SU-DHL-6 (cell line): Measurements from ENCODE around the gene PRLR.

Source experiments
- H2AFZ ChIP-seq: fragments of 200-600 bp; sonication (generic); 2 replicates; pipeline ENCODE4 v1.6.1; 2014; ENCODE audit warnings: low read depth, mild to moderate bottlenecking, moderate library complexity, mixed read lengths, antibody characterized with exemption, low read length; ENCODE audit not compliant: severe bottlenecking
- H3F3A ChIP-seq: fragments of 200-600 bp; shearing (Covaris generic); 2 replicates; pipeline ENCODE4 v1.6.0; 2016; ENCODE audit warnings: antibody characterized with exemption, mild to moderate bottlenecking; ENCODE audit not compliant: insufficient read depth
- H3K27ac ChIP-seq: fragments of 200-600 bp; sonication (generic); 2 replicates; pipeline ENCODE4 v1.5.1; 2016; ENCODE audit warnings: low read depth, mild to moderate bottlenecking, low read length, moderate library complexity, mixed read lengths
- H3K27me3 ChIP-seq: fragments of 200-600 bp; sonication (generic), shearing (Covaris generic); 2 replicates; pipeline ENCODE4 v1.6.0; 2014; ENCODE audit warnings: mild to moderate bottlenecking, low read length
- H3K36me3 ChIP-seq: fragments of 200-600 bp; sonication (generic); 2 replicates; pipeline ENCODE4 v1.6.1; 2014; ENCODE audit warnings: mild to moderate bottlenecking, low read length, mixed read lengths
- H3K4me2 ChIP-seq: fragments of 300-600, 200-600 bp; shearing (Covaris generic), sonication (generic); 2 replicates; pipeline ENCODE4 v1.6.0; 2014; ENCODE audit warnings: low read length, low read depth, mild to moderate bottlenecking; ENCODE audit not compliant: poor library complexity, severe bottlenecking
- H3K4me3 ChIP-seq: fragments of 200-600 bp; sonication (generic); 2 replicates; pipeline ENCODE4 v1.5.1; 2014; ENCODE audit warnings: antibody characterized with exemption, low read length, mild to moderate bottlenecking, mixed read lengths; ENCODE audit not compliant: insufficient read depth, poor library complexity, severe bottlenecking
- H3K79me2 ChIP-seq: fragments of 200-600 bp; sonication (generic); 2 replicates; pipeline ENCODE4 v1.6.1; 2014; ENCODE audit warnings: mild to moderate bottlenecking, low read length, moderate library complexity; ENCODE audit not compliant: insufficient read depth
- H3K9ac ChIP-seq: fragments of 200-600 bp; sonication (generic); 2 replicates; pipeline ENCODE4 v1.7.0; 2014; ENCODE audit warnings: mild to moderate bottlenecking, low read length
- H3K9me2 ChIP-seq: fragments of 200-600 bp; sonication (generic); replicated peaks from 2 replicates; pipeline ENCODE4 v1.6.1; 2014; ENCODE audit warnings: low read length; ENCODE audit not compliant: insufficient read depth
- H3K9me3 ChIP-seq: fragments of 200-600 bp; sonication (generic); 2 replicates; pipeline ENCODE4 v1.6.1; 2014; ENCODE audit warnings: low read length, mixed read lengths; ENCODE audit not compliant: insufficient read depth
- H4K20me1 ChIP-seq: fragments of 200-600 bp; sonication (generic); 2 replicates; pipeline ENCODE4 v1.6.1; 2014; ENCODE audit warnings: low read depth, mild to moderate bottlenecking, antibody characterized with exemption, low read length, moderate library complexity, mixed read lengths
- EZH2phosphoT487 ChIP-seq: fragments of 200-600 bp; sonication (generic), shearing (Covaris generic); conservative IDR thresholded peaks from 2 replicates; pipeline ENCODE4 v1.6.1; 2018; ENCODE audit warnings: mild to moderate bottlenecking, antibody characterized with exemption, low read length, moderate library complexity, mixed read lengths
- TF ChIP-seq, protein P1 (sequence below): fragments of 200-600 bp; sonication (generic); IDR thresholded peaks from one replicate; pipeline ENCODE4 v1.5.1; 2017; ENCODE audit warnings: antibody characterized with exemption, mild to moderate bottlenecking, low read length, moderate library complexity; ENCODE audit not compliant: insufficient read depth, poor library complexity, severe bottlenecking

PRLR gene

DNA sequence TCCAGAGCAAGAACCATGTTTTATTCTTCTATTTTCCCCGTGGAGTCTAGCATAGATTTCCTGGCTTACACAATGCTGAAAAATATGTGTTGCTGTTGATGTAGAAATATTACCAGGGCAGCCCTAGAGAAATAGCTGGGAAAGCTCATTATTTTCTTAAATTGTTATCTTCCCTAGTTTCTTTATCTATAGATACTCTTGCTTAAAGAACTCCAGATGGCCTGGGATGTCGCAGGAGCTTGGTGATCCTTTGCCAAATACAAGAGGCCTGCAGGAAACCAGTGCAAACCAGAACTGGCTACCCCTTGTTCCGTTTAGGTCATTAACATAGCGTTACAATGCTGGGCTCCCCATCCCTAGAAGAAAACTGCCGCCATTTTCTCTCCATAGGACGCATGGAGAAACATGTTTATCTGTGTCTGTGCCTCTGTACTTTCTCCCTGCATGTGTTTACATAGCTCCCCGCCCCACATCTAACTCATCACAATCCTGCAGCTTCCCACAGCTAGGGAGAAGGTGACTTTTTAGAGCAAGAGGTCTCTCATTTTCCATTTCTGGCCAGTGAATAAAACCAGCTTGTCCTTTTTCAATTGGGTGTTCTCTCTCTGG is 6.4 kb downstream of the PRLR start:
- Histone ChIP-seq H3K27ac (no peak overlapping the region), H3K9me3 (no peaks in the 10 kb centered on the region), H4K20me1 (no peaks in the 10 kb centered on the region), H3K36me3 (no peaks in the 10 kb centered on the region), H3K9me2 (no peaks in the 10 kb centered on the region), H3K4me3 (no peak overlapping the region), H3K27me3 (no peaks in the 10 kb centered on the region), H3F3A (no peaks in the 10 kb centered on the region), H3K9ac (no peak overlapping the region), H3K4me2 (no peak overlapping the region), H2AFZ (no peak overlapping the region), H3K79me2 (no peaks in the 10 kb centered on the region)
- TF ChIP-seq, protein P1, sequence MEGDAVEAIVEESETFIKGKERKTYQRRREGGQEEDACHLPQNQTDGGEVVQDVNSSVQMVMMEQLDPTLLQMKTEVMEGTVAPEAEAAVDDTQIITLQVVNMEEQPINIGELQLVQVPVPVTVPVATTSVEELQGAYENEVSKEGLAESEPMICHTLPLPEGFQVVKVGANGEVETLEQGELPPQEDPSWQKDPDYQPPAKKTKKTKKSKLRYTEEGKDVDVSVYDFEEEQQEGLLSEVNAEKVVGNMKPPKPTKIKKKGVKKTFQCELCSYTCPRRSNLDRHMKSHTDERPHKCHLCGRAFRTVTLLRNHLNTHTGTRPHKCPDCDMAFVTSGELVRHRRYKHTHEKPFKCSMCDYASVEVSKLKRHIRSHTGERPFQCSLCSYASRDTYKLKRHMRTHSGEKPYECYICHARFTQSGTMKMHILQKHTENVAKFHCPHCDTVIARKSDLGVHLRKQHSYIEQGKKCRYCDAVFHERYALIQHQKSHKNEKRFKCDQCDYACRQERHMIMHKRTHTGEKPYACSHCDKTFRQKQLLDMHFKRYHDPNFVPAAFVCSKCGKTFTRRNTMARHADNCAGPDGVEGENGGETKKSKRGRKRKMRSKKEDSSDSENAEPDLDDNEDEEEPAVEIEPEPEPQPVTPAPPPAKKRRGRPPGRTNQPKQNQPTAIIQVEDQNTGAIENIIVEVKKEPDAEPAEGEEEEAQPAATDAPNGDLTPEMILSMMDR: no peak
- no peak for TF ChIP-seq EZH2phosphoT487

DNA sequence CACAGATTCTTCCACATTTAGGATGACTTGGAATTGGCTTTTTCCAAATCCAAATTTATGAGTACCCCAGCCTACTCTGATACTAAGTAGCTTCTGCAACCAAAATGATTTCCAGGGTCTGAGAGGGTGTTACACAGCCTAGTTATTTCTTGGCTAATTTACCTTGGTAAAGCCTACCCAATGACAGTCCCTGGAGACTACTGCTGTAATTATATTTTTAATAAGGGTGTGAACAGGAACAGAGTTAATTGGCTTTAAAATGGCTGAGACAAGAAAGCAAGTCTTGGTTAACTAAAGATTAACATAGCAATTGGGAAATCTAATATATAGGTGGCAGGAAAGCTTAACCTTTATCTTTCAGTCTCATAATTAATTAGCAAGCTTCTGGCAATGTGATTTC is 9.3 kb downstream of the PRLR start:
- H3K36me3 ChIP-seq: no peaks in the 10 kb centered on the region
- H3K9me3 ChIP-seq: no peaks in the 10 kb centered on the region
- H3F3A ChIP-seq: no peaks in the 10 kb centered on the region
- H2AFZ ChIP-seq: no peak overlapping the region
- no peaks in the 10 kb centered on the region for H3K27me3 ChIP-seq
- no peak overlapping the region for H3K27ac ChIP-seq
- H3K4me2 ChIP-seq: no peak overlapping the region
- no peaks in the 10 kb centered on the region for H3K79me2 ChIP-seq
- H3K9ac ChIP-seq: no peak overlapping the region
- H4K20me1 ChIP-seq: no peaks in the 10 kb centered on the region
- H3K4me3 ChIP-seq: no peak overlapping the region
- no peaks in the 10 kb centered on the region for H3K9me2 ChIP-seq
- TF ChIP-seq EZH2phosphoT487: no peak
- TF ChIP-seq, protein P1: no peak

DNA sequence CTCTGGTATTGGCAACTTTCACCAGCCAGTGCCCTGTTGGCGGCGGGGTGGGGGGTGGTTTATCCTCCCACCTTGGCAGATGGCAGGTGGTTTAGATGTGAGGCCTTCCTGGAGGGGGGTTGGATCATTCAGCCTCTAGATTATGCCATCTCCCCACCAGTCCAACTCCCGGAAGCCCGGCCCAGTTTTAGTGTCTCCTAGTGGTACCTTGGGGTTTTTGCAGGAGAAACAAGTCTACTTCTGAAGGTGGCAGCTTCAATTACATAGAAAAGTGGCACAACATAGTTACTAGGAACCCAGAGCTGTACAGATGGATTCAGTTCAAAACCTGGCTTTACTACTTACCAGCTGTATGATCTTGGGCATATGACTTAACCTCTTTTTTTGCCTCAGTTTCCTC is 11.3 kb downstream of the PRLR start:
- TF ChIP-seq, protein P1: no peak
- no peak for TF ChIP-seq EZH2phosphoT487
- Histone ChIP-seq H2AFZ (no peak overlapping the region), H4K20me1 (no peaks in the 10 kb centered on the region), H3K27ac (no peak overlapping the region), H3K9me2 (no peaks in the 10 kb centered on the region), H3F3A (no peaks in the 10 kb centered on the region), H3K79me2 (no peaks in the 10 kb centered on the region), H3K4me3 (no peak overlapping the region), H3K4me2 (no peak overlapping the region), H3K9ac (no peak overlapping the region), H3K9me3 (no peaks in the 10 kb centered on the region), H3K27me3 (no peaks in the 10 kb centered on the region), H3K36me3 (no peaks in the 10 kb centered on the region)
